IMR-90 (cell line): ENCODE data around the gene PPP1R12B. TPM values are rescaled to one million over a fixed set of nuclear protein-coding genes. Genes with fewer than 3 reads are reported as not detected.
A peak's percentile ranks its signal among the peaks of the same experiment; 100 is the strongest.

Source experiments
- ATAC-seq: fragments of 200-7000 bp; cut with Tn5 transposase; 2 replicates; pipeline ENCODE4 v1.9.1; 2020; ENCODE audit warnings: low read depth, mild to moderate bottlenecking, moderate library complexity
- BruUV-seq: library from RNA; stranded (reverse); fragments of 400-500 nt; replicated peaks from 2 replicates; lab custom pipeline; 2021; lab: Mats Ljungman, UMichigan
- CTCF ChIA-PET: fragments of 300-600 bp; formaldehyde crosslinking; extraction: SDS; loops from one replicate; lab custom pipeline; 2021; ENCODE audit warnings: antibody characterized with exemption; lab: Yijun Ruan, JAX
- POLR2A ChIA-PET: fragments of 300-600 bp; sonication (Branson Sonifier 250); formaldehyde crosslinking; loops from one replicate; lab custom pipeline; 2022; ENCODE audit warnings: antibody characterized with exemption; ENCODE audit not compliant: unreplicated experiment; lab: Charles Lee
- DNase-seq: peaks from one replicate; pipeline ENCODE4 v3.0.0; 2013
- H2AFZ ChIP-seq: replicated peaks from 2 replicates; pipeline ENCODE3; 2013; ENCODE audit warnings: low read length, mild to moderate bottlenecking; ENCODE audit not compliant: poor library complexity
- H2AK5ac ChIP-seq: 2 replicates; pipeline ENCODE4 v1.6.1; 2013; ENCODE audit warnings: low read depth, low read length, inconsistent platforms
- H2AK9ac ChIP-seq: replicated peaks from 2 replicates; pipeline ENCODE3; 2013; ENCODE audit warnings: mild to moderate bottlenecking, low read depth, low read length, moderate library complexity; ENCODE audit not compliant: poor library complexity
- H2BK120ac ChIP-seq: 2 replicates; pipeline ENCODE4 v1.6.1; 2013; ENCODE audit warnings: low read depth, low read length, inconsistent platforms
- H2BK15ac ChIP-seq: 3 replicates; pipeline ENCODE4 v1.6.1; 2013; ENCODE audit warnings: low read depth, low read length, inconsistent platforms
- H2BK20ac ChIP-seq: 2 replicates; pipeline ENCODE4 v1.6.1; 2013; ENCODE audit warnings: low read depth, mild to moderate bottlenecking, inconsistent platforms, low read length, moderate library complexity
- H2BK5ac ChIP-seq: 2 replicates; pipeline ENCODE4 v1.6.1; 2013; ENCODE audit warnings: mild to moderate bottlenecking, low read depth, low read length, inconsistent platforms; ENCODE audit not compliant: poor library complexity, severe bottlenecking
- H3K14ac ChIP-seq: replicated peaks from 2 replicates; pipeline ENCODE4 v1.6.1; 2013; ENCODE audit warnings: low read depth, low read length, inconsistent platforms
- H3K18ac ChIP-seq: 2 replicates; pipeline ENCODE4 v1.6.1; 2013; ENCODE audit warnings: low read depth, low read length, control low read depth
- H3K23ac ChIP-seq: 2 replicates; pipeline ENCODE4 v1.6.1; 2013; ENCODE audit warnings: low read depth, low read length, inconsistent platforms
- H3K27ac ChIP-seq: 2 replicates; pipeline ENCODE4 v1.5.1; 2013; ENCODE audit warnings: mild to moderate bottlenecking, control low read depth, low read length; ENCODE audit not compliant: insufficient read depth
- H3K27me3 ChIP-seq: 2 replicates; pipeline ENCODE4 v1.6.1; 2013; ENCODE audit warnings: low read length; ENCODE audit not compliant: control insufficient read depth, insufficient read depth
- H3K36me3 ChIP-seq: 2 replicates; pipeline ENCODE4 v1.6.1; 2013; ENCODE audit warnings: low read length, mixed read lengths; ENCODE audit not compliant: control insufficient read depth, insufficient read depth
- H3K4ac ChIP-seq: 2 replicates; pipeline ENCODE4 v1.6.1; 2013; ENCODE audit warnings: low read depth, low read length, inconsistent platforms
- H3K4me1 ChIP-seq: 2 replicates; pipeline ENCODE4 v1.6.1; 2013; ENCODE audit warnings: low read length, mixed read lengths; ENCODE audit not compliant: control insufficient read depth, insufficient read depth
- H3K4me2 ChIP-seq: 2 replicates; pipeline ENCODE4 v1.6.1; 2013; ENCODE audit warnings: low read depth, mild to moderate bottlenecking, control low read depth, low read length, moderate library complexity
- H3K4me3 ChIP-seq: 2 replicates; pipeline ENCODE4 v1.5.1; 2013; ENCODE audit warnings: low read depth, mild to moderate bottlenecking, control low read depth, low read length, moderate library complexity; ENCODE audit not compliant: insufficient read depth
- H3K56ac ChIP-seq: 2 replicates; pipeline ENCODE4 v1.6.1; 2013; ENCODE audit warnings: low read length, inconsistent platforms; ENCODE audit not compliant: insufficient read depth; ENCODE audit errors: extremely low read depth
- H3K79me1 ChIP-seq, 2 experiments: 2 replicates each; pipeline ENCODE4 v1.6.1; 2013; ENCODE audit warnings: low read length in 2 of 2, inconsistent platforms in 1 of 2, low read depth in 1 of 2
- H3K9ac ChIP-seq: 2 replicates; pipeline ENCODE4 v1.6.1; 2013; ENCODE audit warnings: low read depth, low read length, control low read depth
- H3K9me1 ChIP-seq: 2 replicates; pipeline ENCODE4 v1.6.1; 2013; ENCODE audit warnings: low read length, inconsistent platforms; ENCODE audit not compliant: insufficient read depth
- H3K9me3 ChIP-seq: 2 replicates; pipeline ENCODE4 v1.6.1; 2013; ENCODE audit warnings: low read length; ENCODE audit not compliant: control insufficient read depth, insufficient read depth
- H4K20me1 ChIP-seq: 2 replicates; pipeline ENCODE4 v1.6.1; 2013; ENCODE audit warnings: low read length, inconsistent platforms; ENCODE audit not compliant: insufficient read depth
- H4K5ac ChIP-seq: 2 replicates; pipeline ENCODE4 v1.6.1; 2013; ENCODE audit warnings: mild to moderate bottlenecking, low read depth, low read length, control low read depth
- H4K8ac ChIP-seq, 2 experiments: 2 replicates each; pipeline ENCODE4 v1.6.1; 2013; ENCODE audit warnings: low read depth in 2 of 2, low read length in 2 of 2, control low read depth in 1 of 2, inconsistent platforms in 1 of 2
- H4K91ac ChIP-seq: 2 replicates; pipeline ENCODE4 v1.6.1; 2013; ENCODE audit warnings: low read depth, low read length, inconsistent platforms; ENCODE audit not compliant: insufficient read depth
- CHD1 ChIP-seq: IDR thresholded peaks from 2 replicates; pipeline ENCODE4 v1.6.1; 2012; ENCODE audit warnings: low read depth, low read length, improper control_type of control experiment
- MXI1 ChIP-seq: IDR thresholded peaks from 2 replicates; pipeline ENCODE4 v1.6.1; 2012; ENCODE audit warnings: low read depth, mild to moderate bottlenecking, low read length, moderate library complexity, borderline replicate concordance
- POLR2A ChIP-seq: IDR thresholded peaks from 2 replicates; pipeline ENCODE4 v1.6.1; 2012; ENCODE audit warnings: mild to moderate bottlenecking, low read depth, low read length
- RAD21 ChIP-seq: IDR thresholded peaks from 2 replicates; pipeline ENCODE4 v1.6.1; 2012; ENCODE audit warnings: low read length, improper control_type of control experiment
- WGBS, 2 experiments: methylation state at CpG; one replicate each; pipeline versions ENCODE4 v1.1.5 to v1.1.7; 2013; ENCODE audit warnings: missing lambda C conversion rate in 2 of 2; ENCODE audit not compliant: insufficient read length in 1 of 2; ENCODE audit errors: extremely low coverage in 2 of 2; 5-methylcytosine and 5-hydroxymethylcytosine counted together
- dilution Hi-C: fragments of 300-500 bp; cut with HindIII; formaldehyde crosslinking; loops from one replicate; pipeline ENCODE4 v1.14.3; 2018; ENCODE audit warnings: low sequenced_read_pairs; ENCODE audit not compliant: unreplicated experiment
- in situ Hi-C: fragments of 300-500 bp; cut with MboI; formaldehyde crosslinking; loops from 3 replicates; pipeline ENCODE4 v1.14.3; 2019; ENCODE audit warnings: low sequenced_read_pairs, inconsistent platforms, mixed read lengths
- intact Hi-C: fragments of 100-400 bp; cut with micrococcal nuclease; formaldehyde crosslinking; loops from 2 replicates; pipeline ENCODE4 v1.10.0; 2022
- polyA plus RNA-seq, 3 experiments: library from polyadenylated mRNA; depleted of rRNA; stranded (reverse); fragments of >200 nt; gene quantifications; 2 replicates each; pipeline ENCODE4 v1.2.3, GENCODE V29; 2012; ENCODE audit warnings: low replicate concordance in 1 of 3
- total RNA-seq: library from RNA; depleted of rRNA; stranded (reverse); fragments of >200 nt; gene quantifications from 2 replicates; pipeline ENCODE4 v1.2.3, GENCODE V29; 2012

Gene PPP1R12B
- total and polyA plus RNA-seq, 2 of the 4 experiments (the other 2 are of a cell fraction), result 8.5 to 12.0 TPM

GRCh38 chr1:202592146-202592545 lies 243.6 kb downstream of the PPP1R12B start:
- H4K20me1 ChIP-seq, result no peaks in the 10 kb centered on the region
- dilution Hi-C loops, result no loop called here
- H3K4ac ChIP-seq, result peak overlapping the region; percentile 99
- CTCF ChIA-PET, result no interaction called here
- H2BK15ac ChIP-seq, result peak overlapping the region; percentile 97; the same call in 2 of the 3 replicates
- no TSS peak for BruUV-seq
- H4K5ac ChIP-seq, result no peak overlapping the region; the same call in 1 of the 2 replicates
- H3K9me3 ChIP-seq, result no peaks in the 10 kb centered on the region
- no peak overlapping the region for H3K9ac ChIP-seq
- peaks cover 0 to 18% of the 10 kb centered on the region in 2 experiments; a peak in 1 of 4 replicates for H3K79me1 ChIP-seq
- in situ Hi-C loops, result no loop called here
- POLR2A ChIA-PET, result no interaction called here
- ATAC-seq (no peak), DNase-seq (no peak)
- H3K27ac ChIP-seq, result no peak overlapping the region
- no peak overlapping the region for H2BK5ac ChIP-seq
- H2AK9ac ChIP-seq, result peak overlapping the region; percentile 11
- no peak overlapping the region for H3K14ac ChIP-seq
- peaks cover 30% of the 10 kb centered on the region for H3K4me1 ChIP-seq
- H2AK5ac ChIP-seq, result peak overlapping the region; percentile 44; the same call in 1 of the 2 replicates
- peak overlapping the region; percentile 99 for H4K91ac ChIP-seq
- no peak overlapping the region for H3K18ac ChIP-seq
- H3K36me3 ChIP-seq, result no peaks in the 10 kb centered on the region
- H3K27me3 ChIP-seq, result no peaks in the 10 kb centered on the region
- no peak for TF ChIP-seq RAD21
- TF ChIP-seq POLR2A, result no peak
- TF ChIP-seq CHD1, result no peak
- TF ChIP-seq MXI1, result no peak
- peak overlapping the region; percentile 83 for H2BK120ac ChIP-seq
- peak overlapping the region; percentile 40; the same call in 1 of the 2 replicates for H2BK20ac ChIP-seq
- intact Hi-C loops, result no loop called here
- no peak overlapping the region for H3K56ac ChIP-seq
- no peak overlapping the region for H2AFZ ChIP-seq
- peaks cover 33% of the 10 kb centered on the region for H3K9me1 ChIP-seq
- no peak overlapping the region for H3K23ac ChIP-seq
- H3K4me2 ChIP-seq, result no peak overlapping the region
- 96% methylated on average over 3 of the region's 7 CpGs; no CpG with 5 or more reads in 1 of the 2 experiments for WGBS, 2 experiments
- no peak overlapping the region for H3K4me3 ChIP-seq
- no peak overlapping the region for H4K8ac ChIP-seq
